A549 (cell line): Measurements from ENCODE around the gene IMPG1.

ENCODE experiments used
- CHD4 ChIP-seq: fragments of 200-600 bp; sonication (generic); IDR thresholded peaks from 2 replicates; pipeline ENCODE4 v1.6.1; 2016; ENCODE audit warnings: antibody characterized with exemption, mild to moderate bottlenecking, borderline replicate concordance
- GATA3 ChIP-seq: IDR thresholded peaks from 2 replicates; pipeline ENCODE4 v1.6.1; 2012; ENCODE audit warnings: borderline replicate concordance
- RNF2 ChIP-seq: fragments of 200-600 bp; sonication (generic); IDR thresholded peaks from 2 replicates; pipeline ENCODE4 v1.6.1; 2016; ENCODE audit warnings: low read depth, mild to moderate bottlenecking, antibody characterized with exemption, moderate library complexity, borderline replicate concordance
- SMC3 ChIP-seq: fragments of >200 bp; sonication (Bioruptor Twin); formaldehyde crosslinking; IDR thresholded peaks from 3 replicates; pipeline ENCODE4 v1.6.1; 2018; ENCODE audit warnings: inconsistent platforms
- TF ChIP-seq, protein P1 (sequence below): IDR thresholded peaks from 2 replicates; pipeline ENCODE4 v1.6.1; 2012; ENCODE audit warnings: low read depth, borderline replicate concordance
- TF ChIP-seq, protein P2 (sequence below): fragments of >200 bp; sonication (Bioruptor Twin); formaldehyde crosslinking; IDR thresholded peaks from 3 replicates; pipeline ENCODE4 v1.5.1; 2016

DNA sequence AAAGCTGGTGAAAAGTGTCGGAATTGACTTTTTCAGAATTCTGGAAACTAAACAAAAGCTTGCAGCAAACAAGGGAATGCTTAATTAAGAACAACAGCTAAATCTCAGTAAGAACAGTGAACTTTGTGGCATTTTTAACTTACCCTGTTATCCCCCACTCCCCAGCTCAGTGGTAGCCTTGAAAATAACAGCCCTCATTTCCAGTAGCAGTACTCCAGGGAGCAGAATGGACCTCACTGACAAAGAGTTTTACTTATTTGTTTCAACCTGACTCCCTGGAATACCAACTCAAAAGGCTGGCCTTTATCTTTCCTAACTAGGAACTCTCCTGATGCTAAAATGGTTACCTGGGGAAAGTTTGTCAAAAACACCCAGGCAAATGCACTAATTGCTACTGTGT is 108.9 kb downstream of the IMPG1 start:
- TF ChIP-seq, protein P1, sequence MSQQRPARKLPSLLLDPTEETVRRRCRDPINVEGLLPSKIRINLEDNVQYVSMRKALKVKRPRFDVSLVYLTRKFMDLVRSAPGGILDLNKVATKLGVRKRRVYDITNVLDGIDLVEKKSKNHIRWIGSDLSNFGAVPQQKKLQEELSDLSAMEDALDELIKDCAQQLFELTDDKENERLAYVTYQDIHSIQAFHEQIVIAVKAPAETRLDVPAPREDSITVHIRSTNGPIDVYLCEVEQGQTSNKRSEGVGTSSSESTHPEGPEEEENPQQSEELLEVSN = no peak
- TF ChIP-seq, protein P2, sequence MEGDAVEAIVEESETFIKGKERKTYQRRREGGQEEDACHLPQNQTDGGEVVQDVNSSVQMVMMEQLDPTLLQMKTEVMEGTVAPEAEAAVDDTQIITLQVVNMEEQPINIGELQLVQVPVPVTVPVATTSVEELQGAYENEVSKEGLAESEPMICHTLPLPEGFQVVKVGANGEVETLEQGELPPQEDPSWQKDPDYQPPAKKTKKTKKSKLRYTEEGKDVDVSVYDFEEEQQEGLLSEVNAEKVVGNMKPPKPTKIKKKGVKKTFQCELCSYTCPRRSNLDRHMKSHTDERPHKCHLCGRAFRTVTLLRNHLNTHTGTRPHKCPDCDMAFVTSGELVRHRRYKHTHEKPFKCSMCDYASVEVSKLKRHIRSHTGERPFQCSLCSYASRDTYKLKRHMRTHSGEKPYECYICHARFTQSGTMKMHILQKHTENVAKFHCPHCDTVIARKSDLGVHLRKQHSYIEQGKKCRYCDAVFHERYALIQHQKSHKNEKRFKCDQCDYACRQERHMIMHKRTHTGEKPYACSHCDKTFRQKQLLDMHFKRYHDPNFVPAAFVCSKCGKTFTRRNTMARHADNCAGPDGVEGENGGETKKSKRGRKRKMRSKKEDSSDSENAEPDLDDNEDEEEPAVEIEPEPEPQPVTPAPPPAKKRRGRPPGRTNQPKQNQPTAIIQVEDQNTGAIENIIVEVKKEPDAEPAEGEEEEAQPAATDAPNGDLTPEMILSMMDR = no peak
- TF ChIP-seq SMC3 = no peak
- no peak for TF ChIP-seq GATA3
- no peak for TF ChIP-seq RNF2
- no peak for TF ChIP-seq CHD4
